Activated CD8-positive, alpha-beta T cell treated with anti-CD3 and anti-CD28 coated beads for 36 hours (primary cell): ENCODE measurements around the gene BCDIN3D. TPM values are rescaled to one million over a fixed set of nuclear protein-coding genes. Genes with fewer than 3 reads are reported as not detected.

Experiments used
- ATAC-seq: fragments of 200-7000 bp; cut with Tn5 transposase; one replicate; pipeline ENCODE4 v1.10.0; 2021; ENCODE audit warnings: mild to moderate bottlenecking, moderate library complexity
- CTCF ChIA-PET: fragments of 350-600 bp; sonication (Branson Sonifier 250); formaldehyde crosslinking; loops from one replicate; lab custom pipeline; 2021; ENCODE audit warnings: antibody characterized with exemption; lab: Charles Lee
- POLR2A ChIA-PET: fragments of 350-600 bp; sonication (Branson Sonifier 250); formaldehyde crosslinking; loops from one replicate; lab custom pipeline; 2021; ENCODE audit warnings: antibody characterized with exemption; lab: Charles Lee
- DNase-seq: peaks from one replicate; pipeline ENCODE4 v3.0.0-alpha.2; 2020
- H3K27ac Mint-ChIP-seq: one replicate; pipeline ENCODE4 v1.8.0; 2021; ENCODE audit warnings: mild to moderate bottlenecking, mixed read lengths
- H3K27me3 Mint-ChIP-seq: one replicate; pipeline ENCODE4 v1.8.0; 2021; ENCODE audit warnings: mixed read lengths
- H3K36me3 Mint-ChIP-seq: one replicate; pipeline ENCODE4 v1.8.0; 2021; ENCODE audit warnings: low read depth, mixed read lengths
- H3K4me1 Mint-ChIP-seq: one replicate; pipeline ENCODE4 v1.8.0; 2021; ENCODE audit warnings: low read depth, mixed read lengths
- H3K4me3 Mint-ChIP-seq: one replicate; pipeline ENCODE4 v1.8.0; 2021; ENCODE audit warnings: mild to moderate bottlenecking, moderate library complexity, mixed read lengths
- H3K9me3 Mint-ChIP-seq: one replicate; pipeline ENCODE4 v1.8.0; 2021; ENCODE audit warnings: mixed read lengths
- CTCF ChIP-seq: fragments of 200-600 bp; IDR thresholded peaks from one replicate; pipeline ENCODE4 v1.8.0; 2022; ENCODE audit warnings: antibody characterized with exemption, mild to moderate bottlenecking
- intact Hi-C: fragments of 100-400 bp; cut with micrococcal nuclease; formaldehyde crosslinking; loops from one replicate; pipeline ENCODE4 v1.10.0; 2022
- total RNA-seq, 2 experiments: library from RNA; stranded (reverse); gene quantifications; one replicate each; pipeline ENCODE4 v1.2.3, GENCODE V29; 2021

Gene BCDIN3D
- total RNA-seq, 2 experiments from 2014 or later = 5.0 to 5.3 TPM

GRCh38 chr12:49869816-49870500 lies 27.1 kb upstream of the BCDIN3D start:
- ATAC-seq (no peak), DNase-seq (no peak)
- no peak overlapping the region for H3K4me3 Mint-ChIP-seq
- H3K27me3 Mint-ChIP-seq = no peaks in the 10 kb centered on the region
- no peaks in the 10 kb centered on the region for H3K36me3 Mint-ChIP-seq
- H3K27ac Mint-ChIP-seq = no peak overlapping the region
- no peaks in the 10 kb centered on the region for H3K9me3 Mint-ChIP-seq
- no peak for TF ChIP-seq CTCF
- CTCF ChIA-PET = interaction anchor here (1.1 to 5.0 kb wide), 7 partner anchors 16 to 201 kb away, joined by 3 to 43 read pairs (median 4); no protein-coding TSS in a partner anchor
- POLR2A ChIA-PET = interaction anchor here (0.6 to 1.1 kb wide), 3 partner anchors 15 to 166 kb away, joined by 3 read pairs; no protein-coding TSS in a partner anchor
- H3K4me1 Mint-ChIP-seq = no peaks in the 10 kb centered on the region
- intact Hi-C loops = no loop called here

GRCh38 chr12:49868952-49869815 lies 26.3 kb upstream of the BCDIN3D start:
- H3K36me3 Mint-ChIP-seq = no peaks in the 10 kb centered on the region
- no peaks in the 10 kb centered on the region for H3K9me3 Mint-ChIP-seq
- no peak for TF ChIP-seq CTCF
- no peak overlapping the region for H3K27ac Mint-ChIP-seq
- DNase-seq (no peak), ATAC-seq (no peak)
- intact Hi-C loops = no loop called here
- no peak overlapping the region for H3K4me3 Mint-ChIP-seq
- no peaks in the 10 kb centered on the region for H3K4me1 Mint-ChIP-seq
- CTCF ChIA-PET = interaction anchor here (0.6 to 5.0 kb wide), 8 partner anchors 17 to 128 kb away, joined by 3 to 43 read pairs (median 4); partner anchors contain the start of genes BCDIN3D and TMBIM6
- POLR2A ChIA-PET = interaction anchor here (1.0 to 1.1 kb wide), 2 partner anchors 16 to 165 kb away, joined by 3 read pairs; no protein-coding TSS in a partner anchor
- no peaks in the 10 kb centered on the region for H3K27me3 Mint-ChIP-seq

- H3K9me3 Mint-ChIP-seq = no peaks in the 10 kb centered on the region
- no peaks in the 10 kb centered on the region for H3K4me1 Mint-ChIP-seq
- ChIA-PET POLR2A (no interaction called here), CTCF (interaction anchor here (0.6 to 5.0 kb wide), 16 partner anchors 11 to 174 kb away, joined by 3 to 43 read pairs (median 4); partner anchors contain the start of genes BCDIN3D, NCKAP5L and TMBIM6)
- TF ChIP-seq CTCF = no peak
- H3K27me3 Mint-ChIP-seq = no peaks in the 10 kb centered on the region
- no peaks in the 10 kb centered on the region for H3K36me3 Mint-ChIP-seq
- no peak overlapping the region for H3K4me3 Mint-ChIP-seq
- intact Hi-C loops = no loop called here
- ATAC-seq = no peak
- H3K27ac Mint-ChIP-seq = no peak overlapping the region
- no peak for DNase-seq
Measured at GRCh38 chr12:49868449-49868848, 25.5 kb upstream of the BCDIN3D start.

GRCh38 chr12:49867570-49868341 lies 24.9 kb upstream of the BCDIN3D start:
- ATAC-seq (no peak), DNase-seq (no peak)
- ChIA-PET CTCF (interaction anchor here (0.8 to 5.0 kb wide), 30 partner anchors 11 to 429 kb away, joined by 3 to 43 read pairs (median 4); partner anchors contain the start of genes BCDIN3D, LIMA1, NCKAP5L and TMBIM6), POLR2A (interaction anchor here (0.7 kb wide), 1 partner anchor 89 kb away, joined by 3 read pairs; no protein-coding TSS in a partner anchor)
- H3K4me1 Mint-ChIP-seq = no peaks in the 10 kb centered on the region
- no peak overlapping the region for H3K27ac Mint-ChIP-seq
- H3K36me3 Mint-ChIP-seq = no peaks in the 10 kb centered on the region
- no peak overlapping the region for H3K4me3 Mint-ChIP-seq
- no peak for TF ChIP-seq CTCF
- H3K27me3 Mint-ChIP-seq = no peaks in the 10 kb centered on the region
- intact Hi-C loops = no loop called here
- no peaks in the 10 kb centered on the region for H3K9me3 Mint-ChIP-seq
